GM21825 (cell line): Measurements from ENCODE around the gene GLIS1.

Source experiments
- ATAC-seq: cut with Tn5 transposase; IDR thresholded peaks from one replicate; pipeline ENCODE4 v1.9.1; 2021; ENCODE audit warnings: mild to moderate bottlenecking, moderate library complexity; ENCODE audit not compliant: unreplicated experiment

GLIS1 gene

DNA sequence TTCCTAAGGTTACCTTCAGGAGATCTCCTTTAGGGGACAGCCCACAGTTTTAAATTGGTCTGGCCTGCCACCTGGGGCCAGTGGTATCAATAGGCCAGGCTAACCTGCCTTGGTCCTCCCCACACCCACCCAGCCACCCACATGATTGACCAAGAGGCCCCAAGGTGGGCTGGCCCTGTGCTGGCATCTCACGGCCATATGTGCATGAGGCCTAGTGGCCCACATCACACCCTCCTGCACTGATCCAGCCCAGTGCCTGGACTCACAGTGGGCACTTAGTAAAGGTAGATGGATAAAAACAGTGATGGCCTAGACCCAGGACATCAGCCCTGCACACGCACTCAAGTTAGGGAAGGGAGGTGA, 197.7 kb downstream of the GLIS1 start:
- ATAC-seq, result no peak

- no peak for ATAC-seq
Observed at GRCh38 chr1:53540604-53541262, 198.2 kb downstream of the GLIS1 start.

- ATAC-seq, result no peak
Observed at GRCh38 chr1:53539711-53540603, 199.0 kb downstream of the GLIS1 start.

- no peak for ATAC-seq
Observed at GRCh38 chr1:53539226-53539625, 199.7 kb downstream of the GLIS1 start.

DNA sequence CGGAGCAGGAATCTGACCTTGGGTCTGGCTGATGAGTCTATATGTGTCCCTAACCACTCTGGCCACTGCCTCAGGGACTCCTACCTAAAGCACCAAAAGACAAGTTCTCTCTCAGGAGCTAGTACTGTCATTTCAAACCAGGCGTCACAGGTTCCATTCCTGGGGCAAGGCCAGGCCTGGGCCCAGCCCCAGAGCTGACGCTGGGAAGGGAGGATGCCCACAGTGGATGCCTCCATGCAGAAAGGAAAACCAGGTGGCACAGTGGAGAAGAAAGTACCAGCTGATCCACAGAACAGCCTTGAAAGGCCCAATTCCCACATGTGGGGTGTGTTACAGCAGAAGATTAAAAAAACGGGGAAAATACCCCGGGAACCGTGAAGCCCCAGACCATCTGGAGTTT, 202.4 kb downstream of the GLIS1 start:
- no peak for ATAC-seq

DNA sequence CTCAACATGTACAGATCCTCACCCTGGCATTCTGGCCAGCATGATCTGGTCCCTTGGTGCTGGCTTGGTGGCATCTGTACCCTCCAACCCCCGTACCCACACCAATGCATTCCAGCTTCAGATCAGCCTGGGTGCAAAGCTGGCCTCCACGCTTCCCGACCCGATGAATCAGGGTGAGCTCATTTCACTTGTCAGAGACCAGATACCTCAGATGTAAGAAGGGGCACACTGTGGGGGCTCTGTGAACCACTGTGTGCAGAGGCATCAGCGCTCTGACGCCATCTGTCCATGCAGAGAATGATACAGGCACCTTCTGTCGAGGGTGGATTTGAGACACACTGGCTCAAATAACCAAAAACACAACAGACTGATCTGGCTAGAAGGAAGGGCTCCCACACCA, 203.1 kb downstream of the GLIS1 start:
- no peak for ATAC-seq

DNA sequence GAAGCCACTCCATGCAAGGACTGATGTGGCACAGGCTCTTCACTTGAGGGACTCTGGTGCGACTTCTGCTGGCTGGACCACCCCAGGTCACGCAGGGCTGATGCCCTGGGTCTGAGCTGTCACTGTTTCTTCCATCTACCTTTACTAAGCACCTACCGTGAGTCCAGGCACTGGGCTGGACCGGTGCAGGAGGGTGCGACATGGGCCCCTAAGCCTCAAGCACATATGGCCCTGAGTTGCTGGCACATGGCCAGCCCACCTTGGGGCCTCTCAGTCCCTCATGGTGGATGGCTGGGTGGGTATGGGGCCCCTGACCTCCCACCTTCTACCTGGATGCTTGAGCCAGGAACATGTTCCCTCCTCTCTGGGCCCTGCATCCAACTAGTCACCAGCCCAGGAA, 203.7 kb downstream of the GLIS1 start:
- no peak for ATAC-seq

DNA sequence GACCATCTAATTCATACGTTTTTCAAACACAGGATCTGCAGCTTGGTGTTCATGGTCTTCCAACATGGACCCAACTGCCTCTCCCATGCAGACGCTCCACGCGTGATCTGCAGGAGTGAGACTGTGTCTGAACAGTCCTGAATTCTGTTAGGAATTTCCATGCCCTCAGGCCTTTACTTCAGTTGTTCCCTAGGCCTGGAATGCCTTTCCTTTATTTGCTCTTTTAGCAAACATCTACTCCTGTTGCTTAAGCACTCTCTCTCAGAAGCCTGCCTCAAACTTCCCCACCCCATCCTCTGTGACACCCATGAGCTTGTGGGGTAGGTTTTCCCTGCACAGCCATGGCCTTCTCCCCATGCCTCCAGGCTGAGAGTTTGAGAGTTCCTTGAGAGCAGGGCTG, 206.1 kb downstream of the GLIS1 start:
- no peak for ATAC-seq

- ATAC-seq, result no peak
Observed at GRCh38 chr1:53532377-53532776, 206.6 kb downstream of the GLIS1 start.

DNA sequence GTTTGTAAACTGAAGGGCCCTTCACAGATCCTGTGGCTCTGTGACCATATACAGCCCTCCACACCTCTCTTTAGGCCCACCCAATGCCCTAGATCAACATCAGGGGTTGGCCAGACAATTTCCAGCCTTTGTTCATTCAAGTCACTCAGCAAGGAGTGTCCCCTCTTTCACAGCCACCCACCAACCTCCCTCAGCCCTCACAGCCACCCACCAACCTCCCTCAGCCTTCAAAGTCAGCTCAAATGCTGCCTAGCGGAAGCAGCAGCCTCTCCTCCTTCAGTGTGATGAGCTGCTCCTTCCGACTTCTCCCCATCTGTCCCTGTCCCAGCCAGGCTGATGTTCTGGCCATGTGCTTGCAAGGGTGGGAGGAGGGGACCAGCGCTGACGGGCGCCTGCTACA, 208.4 kb downstream of the GLIS1 start:
- ATAC-seq, result no peak

DNA sequence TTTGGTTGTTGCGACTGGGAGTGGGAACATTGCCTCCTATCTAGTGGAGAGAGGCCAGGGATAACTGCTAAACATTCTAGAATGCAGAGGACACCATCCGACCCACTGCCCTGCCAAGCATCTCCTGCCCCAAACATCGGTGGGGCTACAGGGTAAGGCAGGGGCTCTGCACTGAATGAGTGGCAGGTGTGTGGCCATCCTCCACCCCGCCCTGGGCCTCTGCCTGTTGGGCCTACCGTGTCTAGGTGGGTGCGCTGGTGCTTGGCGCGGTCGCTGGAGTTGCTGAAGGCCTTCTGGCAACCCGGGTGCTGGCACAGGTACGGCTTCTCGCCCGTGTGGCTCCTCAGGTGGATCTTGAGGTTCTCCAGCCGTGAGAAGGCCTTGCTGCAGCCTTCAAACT, 209.4 kb downstream of the GLIS1 start:
- no peak for ATAC-seq

- ATAC-seq, result no peak
Observed at GRCh38 chr1:53527368-53527767, 211.6 kb downstream of the GLIS1 start.

DNA sequence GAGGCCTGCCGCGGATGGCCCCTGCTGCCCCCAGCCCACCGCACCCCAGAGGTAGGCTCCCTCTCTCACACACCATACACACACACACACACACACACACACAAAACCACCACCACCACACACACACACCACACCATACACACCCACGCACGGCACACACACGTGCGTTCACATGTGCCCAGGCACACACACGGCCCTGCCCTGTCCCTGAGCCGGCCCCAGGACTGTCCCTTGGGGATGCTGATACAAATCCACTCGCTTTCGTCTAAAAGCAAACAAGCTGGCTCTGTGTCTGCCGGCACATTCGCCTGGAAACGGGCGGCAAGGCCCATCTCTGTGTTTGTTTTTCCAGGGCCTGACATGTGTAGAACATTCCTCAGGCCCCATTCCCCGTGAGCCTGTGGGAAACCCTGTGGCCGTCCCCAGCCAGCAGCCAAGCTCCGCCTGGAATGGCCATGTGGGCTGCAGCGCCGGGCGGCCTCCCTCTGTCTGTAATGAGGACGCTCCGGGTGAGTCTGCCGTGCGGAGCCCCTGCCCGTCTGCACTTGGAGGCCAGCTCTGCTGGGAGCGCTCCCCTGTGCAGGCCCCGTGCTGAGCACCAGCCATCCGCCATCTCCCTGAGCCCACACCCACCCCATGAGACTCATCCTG, 212.4 kb downstream of the GLIS1 start:
- ATAC-seq, result no peak

DNA sequence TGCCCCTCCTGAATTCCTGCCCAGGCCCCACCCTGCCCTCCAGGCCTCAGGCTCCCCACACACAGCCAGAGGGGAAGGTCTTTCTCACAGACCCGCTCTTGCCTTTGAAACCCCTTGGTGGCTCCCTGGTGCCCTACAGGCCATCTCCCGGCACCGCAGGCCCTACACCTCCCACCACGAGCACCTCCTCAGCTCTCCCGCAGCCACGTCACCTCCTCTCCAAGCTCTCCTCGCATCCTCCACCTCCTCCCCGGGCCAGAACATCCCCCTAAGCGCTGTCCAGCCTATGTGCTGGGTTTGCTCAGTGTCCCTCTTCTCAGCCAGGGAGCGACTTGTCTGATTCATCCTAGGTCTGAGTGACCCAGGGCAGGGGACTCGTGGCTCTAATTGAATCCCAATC, 213.4 kb downstream of the GLIS1 start:
- ATAC-seq, result no peak

DNA sequence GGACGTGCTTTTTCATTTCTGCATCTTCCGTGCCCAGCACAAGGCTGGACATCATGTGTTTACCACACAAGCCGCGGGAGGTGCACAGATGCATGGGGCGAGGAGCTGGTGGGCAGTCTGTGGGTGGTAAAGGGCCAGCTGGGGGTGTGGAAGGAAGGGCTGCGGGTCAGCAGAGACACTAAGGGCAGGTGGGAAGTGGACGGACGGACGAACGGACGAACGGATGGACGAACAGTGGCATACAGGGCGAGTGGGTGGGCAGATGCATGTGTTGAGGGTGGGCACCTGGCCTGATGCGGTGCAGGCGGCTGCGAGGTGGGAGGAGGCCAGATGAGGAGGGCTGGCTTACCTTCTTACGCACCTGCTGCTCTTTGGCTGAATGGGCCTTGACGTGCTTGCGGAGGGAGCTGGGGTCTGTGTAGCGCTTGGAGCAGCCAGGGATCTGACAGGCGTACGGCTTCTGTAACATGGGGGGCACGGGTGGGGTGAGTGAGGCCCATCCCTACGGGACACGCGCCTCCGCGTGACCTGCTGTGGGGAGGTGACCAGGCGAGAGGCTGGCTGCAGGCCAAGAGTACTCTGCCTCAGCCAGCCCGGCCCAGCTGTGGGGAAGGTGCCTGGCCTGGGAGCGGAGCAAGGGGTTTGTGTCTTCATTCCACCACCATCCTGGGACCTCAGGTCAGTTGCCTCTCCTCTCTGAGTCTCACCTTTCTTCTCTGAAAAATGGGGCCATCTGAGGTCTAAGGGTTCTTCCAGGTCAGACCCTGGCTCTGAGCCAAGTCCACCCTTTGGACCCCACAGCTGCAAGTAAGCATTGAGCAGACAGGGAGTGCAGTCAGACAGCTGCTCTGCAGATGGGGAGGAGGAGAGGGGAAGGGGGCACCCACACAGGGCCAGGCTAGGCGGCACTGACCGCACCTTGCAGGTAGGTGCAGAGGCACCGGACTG, 214.3 kb downstream of the GLIS1 start:
- no peak for ATAC-seq

DNA sequence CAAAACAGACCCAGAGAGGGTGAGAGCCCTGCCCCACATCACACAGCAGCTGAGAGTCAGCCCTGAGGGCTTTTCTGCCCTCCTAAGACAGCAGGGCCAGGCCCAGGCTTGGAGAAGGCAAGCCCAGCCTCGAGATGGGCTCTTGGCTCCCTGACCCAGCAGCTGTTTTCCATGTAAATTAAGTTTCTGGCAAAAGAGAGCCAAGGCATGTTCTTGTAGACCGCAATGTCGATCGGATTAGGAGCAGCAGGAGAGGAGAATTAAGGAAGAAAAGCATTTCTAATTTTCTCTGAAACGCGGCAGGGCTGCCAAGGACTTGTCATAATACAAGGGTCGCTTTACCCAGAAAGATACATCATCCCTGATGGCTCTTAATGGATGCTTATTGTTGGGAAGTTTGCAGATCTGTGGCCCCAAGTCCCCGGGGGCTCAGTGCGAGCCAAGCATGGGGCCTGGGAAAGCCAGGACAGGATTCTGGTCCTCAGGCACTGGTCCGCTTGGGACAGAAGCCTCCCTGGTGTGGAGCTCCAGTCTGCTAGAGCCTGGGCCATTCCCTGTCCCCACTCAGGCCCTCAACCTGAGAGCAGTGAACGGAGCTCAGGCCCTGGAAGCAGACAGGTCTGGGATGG, 216.9 kb downstream of the GLIS1 start:
- no peak for ATAC-seq

DNA sequence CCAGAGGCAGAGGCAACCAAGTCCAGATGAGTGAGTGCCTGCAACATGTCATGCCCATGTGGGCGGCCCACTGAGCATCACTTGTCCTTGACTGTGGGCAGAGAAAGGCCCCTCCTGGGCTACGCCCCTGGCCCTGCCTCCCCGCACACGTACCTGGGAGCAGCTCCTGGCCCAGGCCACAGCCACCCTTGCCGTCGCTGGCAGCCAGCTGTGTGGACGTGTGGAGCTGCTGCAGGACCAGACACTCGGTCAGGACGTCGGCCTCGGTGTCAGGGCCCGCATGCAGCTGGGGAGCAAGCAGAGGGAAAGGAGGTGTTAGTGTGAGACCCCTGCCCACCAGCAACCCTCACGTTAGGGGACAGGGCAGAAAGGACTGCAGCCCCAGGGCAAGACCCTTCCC, 218.5 kb downstream of the GLIS1 start:
- ATAC-seq, result no peak

DNA sequence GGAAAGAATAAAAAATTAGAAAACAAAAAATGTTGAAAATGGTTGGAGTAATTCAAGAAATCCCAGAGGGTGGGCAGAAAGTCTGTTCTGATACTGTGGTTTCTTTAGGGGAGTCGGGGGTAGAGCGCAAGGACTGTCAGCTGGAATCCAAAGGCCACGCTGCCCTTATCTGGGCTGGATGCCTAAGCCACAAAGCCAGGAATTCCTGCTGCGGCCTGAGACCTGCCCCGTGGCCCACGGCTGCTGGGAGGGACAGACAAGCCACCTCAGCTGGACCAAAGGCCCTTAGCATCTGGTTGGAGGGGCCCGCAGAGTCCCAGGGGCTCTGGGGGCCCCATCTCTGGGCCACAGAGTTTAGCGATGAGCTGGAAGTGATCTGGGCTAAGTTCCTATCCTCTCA, 219.5 kb downstream of the GLIS1 start:
- ATAC-seq, result no peak

DNA sequence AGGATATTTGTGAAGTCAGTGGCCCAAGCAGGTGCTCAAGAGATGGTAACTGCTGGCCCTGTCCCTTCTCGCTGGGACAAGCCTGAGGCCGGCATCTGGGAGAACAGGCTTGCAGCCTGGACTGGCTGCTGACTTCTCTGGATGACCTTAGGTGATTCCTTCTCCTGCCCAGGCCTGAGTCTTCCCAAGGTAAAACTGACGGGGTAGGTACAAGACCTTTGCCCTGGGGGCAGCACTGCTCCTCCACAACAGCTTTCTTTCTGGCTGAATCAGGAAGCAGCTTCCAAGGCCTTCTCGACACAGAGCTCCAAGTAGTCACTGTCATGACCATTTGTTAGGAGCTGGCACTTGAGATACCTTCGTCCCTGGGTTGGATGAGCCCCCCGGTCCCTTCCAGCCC, 220.2 kb downstream of the GLIS1 start:
- ATAC-seq, result no peak

GRCh38 chr1:53517821-53518352, 221.1 kb downstream of the GLIS1 start:
- ATAC-seq, result no peak
